Glutamatergic neuron (in vitro differentiated cells): ENCODE data around the gene HDAC8. TPM values are rescaled to one million over a fixed set of nuclear protein-coding genes. Genes with fewer than 3 reads are reported as not detected.
"Not testable (repeated sequence)": the region's sequence is repeated elsewhere in the genome, so short reads cannot be mapped to it uniquely, and the experiment has no call there.

Experiments
- DNase-seq: peaks from one replicate; pipeline ENCODE4 v3.0.0; 2022
- H3K27ac Mint-ChIP-seq: one replicate; pipeline ENCODE4 v1.8.0; 2020; ENCODE audit warnings: mild to moderate bottlenecking, mixed read lengths, inconsistent platforms; ENCODE audit not compliant: unreplicated experiment
- H3K27me3 Mint-ChIP-seq: one replicate; pipeline ENCODE4 v1.8.0; 2020; ENCODE audit warnings: mild to moderate bottlenecking, moderate library complexity, mixed read lengths, inconsistent platforms; ENCODE audit not compliant: unreplicated experiment
- H3K36me3 Mint-ChIP-seq: one replicate; pipeline ENCODE4 v1.8.0; 2020; ENCODE audit warnings: mild to moderate bottlenecking, mixed read lengths, inconsistent platforms; ENCODE audit not compliant: unreplicated experiment
- H3K4me1 Mint-ChIP-seq: one replicate; pipeline ENCODE4 v1.8.0; 2020; ENCODE audit warnings: mild to moderate bottlenecking, low read depth, mixed read lengths, inconsistent platforms; ENCODE audit not compliant: unreplicated experiment
- H3K4me3 Mint-ChIP-seq: one replicate; pipeline ENCODE4 v1.8.0; 2020; ENCODE audit warnings: mild to moderate bottlenecking, mixed read lengths, inconsistent platforms; ENCODE audit not compliant: unreplicated experiment
- H3K9me3 Mint-ChIP-seq: one replicate; pipeline ENCODE4 v1.8.0; 2020; ENCODE audit warnings: mild to moderate bottlenecking, moderate library complexity, mixed read lengths, inconsistent platforms; ENCODE audit not compliant: unreplicated experiment
- total RNA-seq: library from RNA; stranded (reverse); fragmentation: NEBNext Ultra II Directional; extraction: Animal tissue kit (Norgen Biotek cat#: 25700); gene quantifications from one replicate; pipeline ENCODE4 v1.2.1, GENCODE V29; 2021; ENCODE audit not compliant: unreplicated experiment
- TF ChIP-seq, protein P1 (sequence below): fragments of 200-600 bp; sonication (generic); IDR thresholded peaks from one replicate; pipeline ENCODE4 v1.5.0; 2021; ENCODE audit not compliant: partially characterized antibody, unreplicated experiment

The HDAC8 gene
- total RNA-seq, 1 donor from 2014 or later: 49.0 TPM

DNA sequence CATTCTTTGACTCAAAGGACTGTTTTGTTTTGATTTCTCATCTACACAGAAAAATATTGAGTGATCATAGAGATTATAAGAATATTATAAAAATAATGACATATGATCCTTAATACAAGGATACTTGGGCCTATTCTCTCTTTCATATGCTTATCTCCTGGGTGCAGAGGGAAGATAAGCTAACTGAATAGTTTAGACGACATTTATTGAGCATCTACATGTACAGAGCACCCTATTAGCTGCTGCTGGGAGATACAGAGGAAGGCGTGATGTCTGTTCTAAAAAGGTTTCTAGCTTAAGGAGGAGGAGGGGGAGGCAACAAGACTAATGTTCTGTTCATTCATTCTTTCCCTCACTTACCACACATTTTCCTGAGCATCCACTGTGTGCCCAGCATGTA lies 106.8 kb downstream of the HDAC8 start:
- TF ChIP-seq, protein P1, sequence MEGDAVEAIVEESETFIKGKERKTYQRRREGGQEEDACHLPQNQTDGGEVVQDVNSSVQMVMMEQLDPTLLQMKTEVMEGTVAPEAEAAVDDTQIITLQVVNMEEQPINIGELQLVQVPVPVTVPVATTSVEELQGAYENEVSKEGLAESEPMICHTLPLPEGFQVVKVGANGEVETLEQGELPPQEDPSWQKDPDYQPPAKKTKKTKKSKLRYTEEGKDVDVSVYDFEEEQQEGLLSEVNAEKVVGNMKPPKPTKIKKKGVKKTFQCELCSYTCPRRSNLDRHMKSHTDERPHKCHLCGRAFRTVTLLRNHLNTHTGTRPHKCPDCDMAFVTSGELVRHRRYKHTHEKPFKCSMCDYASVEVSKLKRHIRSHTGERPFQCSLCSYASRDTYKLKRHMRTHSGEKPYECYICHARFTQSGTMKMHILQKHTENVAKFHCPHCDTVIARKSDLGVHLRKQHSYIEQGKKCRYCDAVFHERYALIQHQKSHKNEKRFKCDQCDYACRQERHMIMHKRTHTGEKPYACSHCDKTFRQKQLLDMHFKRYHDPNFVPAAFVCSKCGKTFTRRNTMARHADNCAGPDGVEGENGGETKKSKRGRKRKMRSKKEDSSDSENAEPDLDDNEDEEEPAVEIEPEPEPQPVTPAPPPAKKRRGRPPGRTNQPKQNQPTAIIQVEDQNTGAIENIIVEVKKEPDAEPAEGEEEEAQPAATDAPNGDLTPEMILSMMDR: no peak
- no peaks in the 10 kb centered on the region for H3K4me1 Mint-ChIP-seq
- DNase-seq: no peak
- no peak overlapping the region for H3K27ac Mint-ChIP-seq
- H3K9me3 Mint-ChIP-seq: no peaks in the 10 kb centered on the region
- H3K4me3 Mint-ChIP-seq: no peak overlapping the region
- no peaks in the 10 kb centered on the region for H3K36me3 Mint-ChIP-seq
- peaks cover 4% of the 10 kb centered on the region for H3K27me3 Mint-ChIP-seq

DNA sequence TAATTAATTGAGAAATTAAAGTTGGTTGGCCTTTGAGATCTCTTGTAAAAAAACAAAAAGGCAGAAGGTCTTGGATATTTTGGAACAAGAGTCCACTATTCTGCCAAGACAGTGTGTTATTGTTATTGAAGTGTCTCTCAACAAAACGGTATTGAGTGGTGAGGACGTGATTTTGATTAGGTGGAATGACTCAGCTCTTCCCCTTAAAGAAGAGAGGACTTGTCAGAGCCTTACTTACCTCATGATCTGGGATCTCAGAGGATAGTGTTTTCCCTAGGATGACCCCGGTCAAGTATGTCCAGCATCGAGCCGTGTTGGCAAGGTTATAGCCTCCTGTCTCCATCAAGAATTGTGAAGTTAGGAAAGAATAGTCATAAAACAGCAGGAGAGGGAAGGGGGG lies 110.9 kb downstream of the HDAC8 start:
- TF ChIP-seq, protein P1: no peak
- Mint-ChIP-seq H3K4me3 (no peak overlapping the region), H3K9me3 (no peaks in the 10 kb centered on the region), H3K27ac (no peak overlapping the region), H3K36me3 (no peaks in the 10 kb centered on the region), H3K27me3 (no peaks in the 10 kb centered on the region), H3K4me1 (no peaks in the 10 kb centered on the region)
- DNase-seq: no peak

DNA sequence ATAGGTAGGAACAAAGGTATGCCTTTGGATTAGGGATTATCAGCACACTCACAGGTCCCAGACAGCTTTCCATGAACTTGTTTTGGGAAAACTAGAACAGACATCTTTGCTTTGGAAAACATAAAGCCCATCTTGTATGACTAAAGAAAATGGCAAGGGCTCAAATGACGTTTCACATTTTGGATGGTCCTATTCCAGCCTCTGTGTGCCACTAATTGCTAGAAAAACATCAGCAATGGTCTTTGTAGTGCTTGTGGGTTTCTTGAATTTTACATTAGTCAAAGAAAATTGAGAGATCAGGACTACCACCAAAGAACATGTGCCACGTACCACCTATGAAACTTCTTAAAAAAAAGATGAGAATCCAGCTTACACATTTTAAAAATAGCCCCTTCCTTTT lies 111.4 kb downstream of the HDAC8 start:
- TF ChIP-seq, protein P1: no peak
- Mint-ChIP-seq H3K9me3 (no peaks in the 10 kb centered on the region), H3K27ac (no peak overlapping the region), H3K4me1 (no peaks in the 10 kb centered on the region), H3K36me3 (no peaks in the 10 kb centered on the region), H3K27me3 (no peaks in the 10 kb centered on the region), H3K4me3 (no peak overlapping the region)
- DNase-seq: no peak

DNA sequence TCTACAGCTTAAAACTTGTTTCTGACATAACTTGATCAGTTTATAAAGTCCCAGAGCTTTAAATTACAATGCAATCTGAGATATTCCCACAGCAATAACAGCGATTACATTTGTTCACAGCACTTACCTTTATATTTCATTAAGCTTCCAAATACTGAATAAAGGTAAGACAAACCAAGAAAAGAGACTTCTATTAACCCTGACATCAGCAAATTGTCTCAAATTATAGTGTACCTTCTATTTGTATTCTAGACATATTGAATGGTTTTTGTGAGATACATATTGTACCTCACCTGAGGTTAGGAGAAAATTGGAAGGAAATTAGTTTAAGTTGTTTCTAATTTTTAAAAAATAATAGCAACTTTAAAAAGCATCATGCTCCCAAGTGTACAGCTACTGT lies 111.9 kb downstream of the HDAC8 start:
- Mint-ChIP-seq H3K4me1 (no peaks in the 10 kb centered on the region), H3K4me3 (no peak overlapping the region), H3K9me3 (no peaks in the 10 kb centered on the region), H3K27ac (no peak overlapping the region), H3K36me3 (no peaks in the 10 kb centered on the region), H3K27me3 (no peaks in the 10 kb centered on the region)
- TF ChIP-seq, protein P1: no peak
- DNase-seq: no peak

DNA sequence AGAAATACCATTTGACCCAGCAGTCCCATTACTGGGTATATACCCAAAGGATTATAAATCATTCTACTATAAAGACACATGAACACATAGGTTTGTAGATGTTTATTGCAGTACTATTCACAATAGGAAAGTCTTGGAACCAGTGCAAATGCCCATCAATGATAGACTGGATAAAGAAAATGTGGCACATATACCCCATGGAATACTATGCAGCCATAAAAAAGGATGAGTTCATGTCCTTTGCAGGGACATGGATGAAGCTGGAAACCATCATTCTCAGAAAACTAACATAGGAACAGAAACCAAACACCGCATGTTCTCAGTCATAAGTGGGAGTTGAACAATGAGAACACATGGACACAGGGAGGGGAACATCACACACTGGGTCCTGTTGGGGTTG lies 123.6 kb downstream of the HDAC8 start:
- not testable (repeated sequence) for DNase-seq, H3K9me3 Mint-ChIP-seq, H3K36me3 Mint-ChIP-seq, H3K27ac Mint-ChIP-seq, H3K4me1 Mint-ChIP-seq, H3K4me3 Mint-ChIP-seq, H3K27me3 Mint-ChIP-seq

DNA sequence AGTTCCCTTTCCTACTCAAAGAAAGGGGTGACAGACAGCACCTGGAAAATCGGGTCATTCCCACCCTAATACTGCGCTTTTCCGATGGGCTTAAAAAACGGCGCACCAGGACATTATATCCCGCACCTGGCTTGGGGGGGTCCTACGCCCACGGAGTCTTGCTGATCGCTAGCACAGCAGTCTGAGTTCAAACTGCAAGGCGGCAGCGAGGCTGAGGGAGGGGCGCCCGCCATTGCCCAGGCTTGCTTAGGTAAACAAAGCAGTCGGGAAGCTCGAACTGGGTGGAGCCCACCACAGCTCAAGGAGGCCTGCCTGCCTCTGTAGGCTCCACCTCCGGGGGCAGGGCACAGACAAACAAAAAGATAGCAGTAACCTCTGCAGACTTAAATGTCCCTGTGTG lies 131.9 kb downstream of the HDAC8 start:
- not testable (repeated sequence) for H3K27ac Mint-ChIP-seq, H3K4me3 Mint-ChIP-seq, H3K9me3 Mint-ChIP-seq, DNase-seq, H3K4me1 Mint-ChIP-seq, H3K27me3 Mint-ChIP-seq
- peaks cover 22% of the 10 kb centered on the region for H3K36me3 Mint-ChIP-seq
